GM19452 (cell line): Measurements from ENCODE around the gene MEMO1.
"Not testable (repeated sequence)": the region's sequence is repeated elsewhere in the genome, so short reads cannot be mapped to it uniquely, and the experiment has no call there.

Experiments used
- ATAC-seq: cut with Tn5 transposase; IDR thresholded peaks from one replicate; pipeline ENCODE4 v1.9.1; 2021; ENCODE audit not compliant: unreplicated experiment

The MEMO1 gene

DNA sequence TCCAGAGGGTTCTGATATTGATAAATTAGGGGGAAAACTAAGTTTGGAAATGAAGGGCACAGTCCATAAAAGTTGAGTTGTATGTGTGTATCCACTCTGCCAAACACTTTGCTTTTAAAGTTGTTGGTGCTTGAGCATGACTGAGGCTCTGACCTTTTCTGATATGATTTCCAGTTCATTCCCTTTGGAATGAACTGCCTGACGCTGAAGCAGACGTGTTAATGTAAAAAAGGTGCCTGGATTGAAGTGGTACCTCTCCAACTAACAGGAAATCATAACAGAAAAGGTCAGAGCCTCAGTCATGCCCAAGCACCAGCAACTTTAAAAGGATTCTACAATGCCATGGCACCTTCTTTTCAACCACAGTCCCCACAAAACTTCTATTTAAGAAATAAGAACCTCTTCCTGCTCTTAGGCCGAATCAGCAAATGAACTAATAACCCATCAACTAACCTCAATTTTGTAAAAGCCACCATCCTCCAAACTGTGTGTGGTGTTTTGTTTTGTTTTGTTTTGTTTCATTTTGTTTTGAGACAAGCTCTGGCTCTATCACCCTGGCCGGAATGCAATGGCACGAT, 52.6 kb downstream of the MEMO1 start:
- ATAC-seq: no peak

DNA sequence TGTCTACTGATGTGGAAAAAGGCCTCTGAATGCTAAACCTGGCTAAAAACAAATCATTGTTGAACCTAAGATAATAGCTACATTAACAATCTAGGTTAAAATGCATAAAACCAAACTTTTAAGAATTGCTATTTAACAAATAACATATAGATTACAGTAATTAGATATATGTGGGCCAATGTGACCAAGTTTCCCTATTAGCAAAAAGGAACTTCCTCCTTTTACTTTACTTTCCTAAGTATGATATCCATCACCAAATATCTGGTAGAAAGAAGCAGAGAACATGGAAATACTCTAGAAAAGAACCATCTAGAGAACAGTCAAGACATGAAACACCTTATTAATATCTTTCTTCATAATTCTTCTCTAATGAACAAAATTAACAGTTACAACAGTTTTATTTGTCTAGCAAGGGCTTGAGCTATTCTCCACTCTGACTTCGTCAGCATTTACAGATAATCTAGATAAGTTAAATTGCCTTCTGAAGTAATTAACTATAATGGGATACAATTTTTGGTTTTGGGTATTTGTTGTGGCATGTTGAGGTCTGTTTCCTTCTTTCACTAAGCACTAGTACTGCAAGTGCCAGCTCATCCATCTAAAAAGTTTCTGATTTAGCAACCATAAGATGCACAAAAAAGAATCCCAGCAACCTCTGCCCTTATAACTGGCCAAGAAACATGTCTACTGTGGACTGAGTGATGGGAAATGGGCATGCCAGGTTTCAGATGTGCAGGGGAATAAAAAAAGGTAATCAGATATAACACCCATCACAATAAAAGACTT, 53.3 kb downstream of the MEMO1 start:
- no peak for ATAC-seq

DNA sequence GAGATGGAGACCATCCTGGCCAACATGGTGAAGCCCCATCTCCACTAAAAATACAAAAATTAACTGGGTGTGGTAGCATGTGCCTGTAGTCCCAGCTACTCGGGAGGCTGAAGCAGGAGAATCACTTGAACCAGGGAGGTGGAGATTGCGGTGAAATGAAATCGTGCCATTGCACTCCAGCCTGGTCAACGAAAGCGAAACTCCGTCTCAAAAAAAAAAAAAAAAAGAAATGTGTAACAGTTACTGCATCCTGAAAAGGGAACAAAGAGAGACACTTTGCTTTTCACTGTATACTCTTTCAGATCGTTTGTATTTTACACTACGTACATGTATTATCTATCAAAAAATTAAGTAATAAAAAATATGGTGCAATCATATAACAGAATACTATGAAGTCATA, 53.9 kb downstream of the MEMO1 start:
- not testable (repeated sequence) for ATAC-seq

DNA sequence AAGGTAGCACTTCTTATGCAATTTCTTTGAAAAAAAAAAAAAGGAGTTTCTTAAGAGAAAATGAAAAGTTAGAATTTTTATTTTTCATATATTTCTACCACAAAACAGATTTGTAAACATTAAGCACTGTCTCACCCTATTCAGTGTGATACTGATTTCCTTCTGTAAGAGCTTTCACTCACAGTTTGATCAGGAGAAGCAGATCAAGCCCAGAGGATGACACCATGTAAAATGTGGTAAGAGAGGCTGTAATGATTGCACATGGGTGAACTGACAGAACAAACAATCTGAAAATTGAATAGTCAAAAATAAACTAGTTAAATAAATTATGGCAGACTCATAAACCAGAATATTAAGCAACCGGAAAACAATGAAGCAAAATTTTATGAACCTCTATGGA, 54.5 kb downstream of the MEMO1 start:
- no peak for ATAC-seq

DNA sequence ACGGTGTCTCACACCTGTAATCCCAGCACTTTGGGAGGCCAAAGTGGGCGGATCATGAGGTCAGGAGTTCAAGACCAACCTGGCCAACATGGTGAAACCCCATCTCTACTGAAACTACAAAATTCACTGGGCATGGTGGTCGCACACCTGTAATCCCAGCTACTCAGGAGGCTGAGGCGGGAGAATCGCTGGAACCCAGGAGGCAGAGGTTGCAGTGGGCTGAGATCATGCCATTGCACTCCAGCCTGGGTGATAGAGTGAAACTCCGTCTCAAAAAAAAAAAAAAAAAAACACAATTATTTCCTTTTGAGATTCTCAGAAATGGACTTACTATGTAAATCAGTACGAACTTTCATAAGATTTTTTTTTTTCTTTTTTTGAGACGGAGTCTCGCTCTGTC, 57.7 kb downstream of the MEMO1 start:
- not testable (repeated sequence) for ATAC-seq

DNA sequence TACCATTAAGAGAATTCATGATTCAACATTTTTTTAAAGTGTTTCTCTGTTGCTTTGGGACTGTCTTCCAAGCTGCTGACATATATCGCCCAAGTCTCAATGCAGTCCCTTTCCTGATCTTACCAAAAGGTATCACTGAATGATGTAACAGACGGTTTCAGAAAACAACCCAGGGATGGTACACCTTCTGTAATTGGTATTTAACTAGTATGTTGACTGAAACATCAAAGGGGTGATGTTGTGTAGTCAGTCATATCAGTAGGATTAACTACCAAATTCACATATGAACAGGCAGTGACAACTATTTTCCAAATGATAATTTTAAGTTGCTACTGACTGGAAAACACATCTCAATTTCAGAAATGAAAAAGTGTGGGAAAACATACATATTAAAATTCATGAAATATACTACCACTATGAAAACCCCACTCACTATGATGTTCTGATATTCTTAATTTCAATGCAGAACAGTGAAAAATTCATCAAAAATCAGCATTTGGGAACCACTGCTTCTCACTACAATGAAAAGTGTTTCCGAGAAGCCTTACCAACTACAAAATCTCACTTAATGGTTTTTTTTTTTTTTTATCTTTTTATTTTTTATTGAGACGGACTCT, 59.8 kb downstream of the MEMO1 start:
- no peak for ATAC-seq

DNA sequence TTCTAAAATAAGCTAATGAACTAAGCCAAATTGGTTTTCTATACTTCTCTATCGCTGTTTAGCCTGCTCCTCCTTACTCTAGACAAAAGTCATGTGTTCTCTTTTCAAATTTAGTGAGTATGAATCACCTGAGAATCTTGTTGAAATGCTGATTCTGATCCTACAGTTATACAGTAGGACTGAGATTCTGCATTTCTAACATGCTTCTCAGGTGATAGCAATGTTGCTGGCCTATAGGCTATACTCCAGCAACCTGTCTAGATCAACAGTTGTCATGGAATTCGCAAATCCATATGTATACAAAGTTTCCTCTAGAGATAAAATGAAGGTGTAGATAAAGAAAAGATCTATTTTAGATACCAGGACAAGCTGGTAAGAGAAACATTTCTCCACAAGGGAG, 62.9 kb downstream of the MEMO1 start:
- ATAC-seq: no peak

DNA sequence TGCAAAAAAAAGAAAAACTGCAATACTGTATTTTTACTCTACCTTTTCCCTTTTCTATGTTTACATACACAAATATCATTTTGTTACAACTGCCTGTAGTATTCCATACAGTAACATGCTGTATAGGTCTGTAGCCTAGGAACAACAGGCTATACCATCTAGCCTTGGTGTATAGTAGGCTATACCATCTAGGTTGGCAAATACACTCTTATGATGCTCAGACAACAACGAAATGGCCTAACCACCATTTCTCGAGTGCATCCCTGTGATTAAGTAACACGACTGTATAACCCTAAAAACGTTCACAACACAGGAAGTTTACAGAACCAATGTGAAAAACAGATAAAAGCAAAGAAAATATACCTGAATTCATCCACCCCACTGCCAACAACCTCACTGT, 64.0 kb downstream of the MEMO1 start:
- ATAC-seq: no peak

DNA sequence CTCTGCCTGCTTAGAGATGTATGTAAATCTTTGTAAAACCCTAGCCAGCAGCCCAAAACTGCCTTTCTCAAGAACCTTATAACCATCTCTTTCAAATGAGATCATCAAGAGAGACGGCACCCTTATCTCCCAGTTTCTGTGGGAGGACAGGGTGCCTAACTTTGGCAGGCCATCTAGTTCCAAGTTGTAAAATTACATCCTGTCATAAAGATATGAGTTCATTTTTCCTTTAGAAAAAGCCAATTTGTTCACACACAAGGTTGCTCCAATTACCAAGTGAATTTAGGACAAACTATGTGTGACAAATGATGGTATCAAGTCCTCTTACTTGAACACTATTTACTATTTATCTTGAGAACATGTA, 65.3 kb downstream of the MEMO1 start:
- no peak for ATAC-seq

DNA sequence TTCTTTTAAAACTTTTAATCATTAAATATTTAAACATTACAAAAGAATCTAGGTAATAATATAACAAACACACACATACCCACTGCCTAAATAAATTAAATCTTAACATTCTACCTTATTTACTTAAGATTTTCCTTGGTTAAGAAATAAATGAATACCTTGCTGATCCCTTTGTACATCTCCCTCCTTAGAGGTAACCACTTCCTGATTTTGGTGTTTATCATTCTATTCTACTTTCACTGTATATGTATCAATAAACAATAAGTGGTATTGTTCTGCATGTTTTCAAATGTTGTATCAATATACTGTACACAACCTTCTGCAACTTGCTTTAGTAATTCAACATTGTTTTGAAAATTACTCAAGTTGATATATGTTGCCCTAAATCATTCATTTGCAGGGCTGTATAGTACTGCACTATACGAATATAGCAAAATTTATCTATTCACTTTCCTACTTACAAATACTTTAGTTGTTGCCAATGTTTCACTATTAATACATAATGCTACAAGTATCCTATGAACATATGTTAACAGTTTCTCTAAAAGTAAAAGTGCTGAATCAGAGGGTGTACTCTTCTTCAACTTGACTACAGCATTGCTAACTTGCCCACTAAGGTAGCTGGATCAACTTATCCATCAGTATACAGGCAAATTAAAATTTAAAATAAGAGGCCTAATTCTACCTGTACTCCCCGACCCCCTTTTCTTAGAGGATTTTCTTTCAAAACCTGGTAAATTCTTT, 65.8 kb downstream of the MEMO1 start:
- ATAC-seq: no peak

DNA sequence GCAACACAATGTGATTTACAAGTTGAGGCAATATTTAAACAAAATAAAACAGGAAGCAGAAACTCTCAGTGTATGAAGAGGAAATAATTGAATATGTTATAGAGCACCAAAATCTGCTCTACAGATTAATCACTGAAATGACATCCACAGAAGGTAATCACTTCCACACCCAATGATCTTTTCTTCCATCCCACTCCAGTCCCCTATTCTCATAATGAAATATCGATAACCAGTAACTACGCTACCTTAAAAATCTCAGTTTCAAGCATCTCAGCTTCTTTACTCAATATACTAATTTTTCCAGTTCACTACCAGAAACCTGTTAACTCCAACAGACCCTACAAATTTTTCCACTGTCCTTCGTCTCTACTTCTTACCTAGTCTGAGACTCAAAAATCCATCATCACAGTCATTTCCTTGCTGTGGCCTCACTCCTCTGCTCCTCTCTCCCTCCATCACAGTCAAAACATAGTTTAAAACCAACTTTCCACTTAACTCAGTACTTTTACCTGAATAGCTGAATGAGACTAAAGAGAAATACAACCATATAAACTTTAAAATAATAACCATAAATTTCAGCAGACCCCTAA, 67.1 kb downstream of the MEMO1 start:
- ATAC-seq: no peak

DNA sequence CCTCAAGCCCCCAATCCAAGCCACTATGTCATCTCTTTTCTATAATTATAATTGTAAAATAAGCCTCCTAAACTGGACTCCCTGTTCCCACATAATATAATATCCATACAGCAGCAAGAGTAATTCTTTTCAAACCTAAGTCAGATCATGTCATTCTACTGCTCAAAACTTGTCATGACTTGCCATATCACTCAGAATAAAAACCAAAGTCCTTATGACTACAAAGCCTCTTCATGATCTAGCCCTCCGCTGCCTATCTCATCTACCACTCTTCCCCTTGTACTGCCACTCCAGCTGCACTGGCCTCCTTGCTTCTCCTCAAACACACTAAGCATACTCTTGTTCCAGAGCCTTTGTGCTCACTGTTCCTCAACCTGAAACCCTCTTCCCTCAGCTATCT, 69.9 kb downstream of the MEMO1 start:
- ATAC-seq: no peak

DNA sequence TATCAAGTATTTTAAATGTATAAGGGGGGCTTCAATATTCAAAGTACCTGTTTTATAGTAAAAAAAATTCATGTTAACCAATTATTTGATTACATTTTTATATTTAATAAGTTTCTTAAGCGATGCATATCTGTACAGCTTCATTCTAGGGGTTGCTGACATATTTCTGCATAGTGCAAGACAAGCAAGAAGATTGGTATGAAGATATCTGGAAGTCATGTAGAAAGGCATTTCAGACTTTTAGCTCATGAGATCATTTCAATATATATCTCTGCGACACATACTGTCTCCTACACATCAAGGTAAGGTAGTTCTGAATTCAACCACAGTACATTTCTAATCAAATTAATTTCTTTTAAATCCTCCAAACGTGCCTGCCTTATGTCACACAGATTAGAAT, 73.1 kb downstream of the MEMO1 start:
- no peak for ATAC-seq

DNA sequence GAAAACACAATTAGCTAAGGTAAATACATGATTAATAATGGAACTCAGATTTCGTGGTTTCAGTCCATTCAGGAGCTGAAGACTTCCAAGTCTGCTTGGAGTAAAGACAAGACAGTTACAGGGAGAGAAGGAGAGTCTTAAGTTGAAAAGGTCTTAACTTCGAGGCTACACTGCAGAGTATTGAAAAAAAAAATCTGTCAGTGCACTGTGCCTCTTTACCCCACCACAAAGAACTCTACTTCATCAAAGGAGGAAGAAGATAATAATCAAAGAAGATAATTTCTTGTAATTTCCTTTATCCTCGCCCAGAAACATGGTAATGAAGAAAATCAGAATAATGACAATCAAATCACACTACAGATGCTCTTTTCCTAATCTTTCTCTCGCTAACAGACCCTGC, 75.4 kb downstream of the MEMO1 start:
- no peak for ATAC-seq

DNA sequence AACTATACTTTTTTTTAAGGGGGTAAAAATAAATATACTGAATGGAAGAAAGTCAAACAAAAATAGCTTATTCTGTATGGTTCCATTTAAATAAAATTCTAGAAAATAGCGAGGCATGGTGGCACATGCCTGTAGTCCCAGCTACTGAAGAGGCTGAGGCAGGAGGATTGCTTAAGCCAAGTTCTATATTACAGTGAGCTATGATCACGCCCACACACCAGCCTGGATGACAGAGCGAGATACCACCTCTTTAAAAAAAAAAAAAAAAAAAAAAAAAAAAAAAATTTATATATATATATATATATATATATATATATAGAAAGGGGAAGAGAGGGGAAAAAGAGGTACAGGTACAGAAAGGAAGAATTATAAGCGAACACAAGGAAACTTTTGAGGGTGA, 77.7 kb downstream of the MEMO1 start:
- no peak for ATAC-seq

DNA sequence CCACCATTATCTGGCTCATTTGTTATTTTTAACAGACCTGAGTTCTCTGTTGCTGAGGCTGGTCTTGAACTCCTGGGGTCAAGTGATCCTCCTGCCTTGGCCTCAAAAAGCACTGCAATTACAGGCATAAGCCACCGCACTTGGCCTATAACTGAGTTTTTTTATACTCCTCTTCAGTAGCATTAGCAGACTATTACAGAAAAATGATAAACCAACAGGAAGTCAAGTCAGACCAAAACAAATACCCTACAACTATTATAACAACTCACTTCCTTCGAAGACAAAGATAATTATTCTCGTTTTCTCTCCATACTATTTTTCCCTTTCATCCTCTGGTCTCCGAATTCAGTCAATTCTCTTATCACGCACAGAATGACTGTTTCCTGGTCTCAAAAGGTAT, 78.2 kb downstream of the MEMO1 start:
- ATAC-seq: no peak

DNA sequence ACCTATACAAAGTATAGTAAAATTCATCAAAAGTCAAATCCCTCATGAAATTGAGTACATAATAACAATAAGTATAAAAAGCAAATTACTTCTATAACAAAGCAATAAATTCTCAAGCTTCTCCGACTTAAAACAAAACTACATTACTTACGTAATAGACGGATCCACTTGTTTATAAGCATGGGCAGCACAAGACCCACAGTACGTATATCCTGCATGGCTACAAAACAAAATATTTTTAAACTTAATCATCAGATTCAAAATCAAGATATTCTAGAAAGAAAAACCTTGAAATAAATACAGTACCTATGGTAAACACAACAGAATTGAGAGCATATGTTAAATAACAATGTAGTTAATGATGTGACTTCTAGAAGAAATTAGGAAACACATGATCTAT, 78.9 kb downstream of the MEMO1 start:
- no peak for ATAC-seq

DNA sequence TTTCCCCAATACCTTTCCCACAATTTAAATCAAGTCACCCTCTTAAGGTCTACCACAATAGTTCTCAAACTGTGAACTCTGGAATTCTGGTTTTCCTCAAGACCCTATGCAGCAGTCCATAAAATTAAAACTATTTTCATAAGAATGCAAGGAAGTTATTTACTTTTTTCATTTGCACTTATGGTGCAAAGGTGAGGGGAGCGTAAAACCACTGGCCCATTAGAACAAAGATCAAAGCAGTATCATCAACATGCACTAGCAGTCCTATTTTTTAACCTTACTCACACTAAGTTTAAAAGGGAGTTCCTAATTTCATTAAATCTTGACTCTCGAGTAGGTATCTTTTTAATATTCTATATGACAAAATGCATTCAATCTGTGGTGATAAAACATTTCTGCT, 85.3 kb downstream of the MEMO1 start:
- no peak for ATAC-seq

DNA sequence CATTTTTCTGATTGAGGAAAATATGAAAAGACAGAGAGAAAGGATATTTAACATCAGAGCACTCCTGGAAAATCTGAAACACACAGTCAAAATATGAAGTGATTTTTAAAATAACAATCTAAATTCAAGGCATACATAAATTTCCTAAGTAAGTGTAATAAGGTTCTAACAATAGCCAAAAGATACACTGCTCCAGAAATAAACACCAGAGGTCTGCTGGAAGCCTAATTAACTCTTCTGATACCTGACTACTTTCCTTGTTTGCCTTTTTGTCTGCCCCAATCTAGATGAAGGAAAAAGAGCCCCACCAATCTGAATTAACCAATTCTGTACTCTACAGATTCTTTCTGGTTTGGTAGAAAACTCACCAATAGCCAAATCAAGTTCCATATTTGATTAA, 87.1 kb downstream of the MEMO1 start:
- ATAC-seq: no peak

DNA sequence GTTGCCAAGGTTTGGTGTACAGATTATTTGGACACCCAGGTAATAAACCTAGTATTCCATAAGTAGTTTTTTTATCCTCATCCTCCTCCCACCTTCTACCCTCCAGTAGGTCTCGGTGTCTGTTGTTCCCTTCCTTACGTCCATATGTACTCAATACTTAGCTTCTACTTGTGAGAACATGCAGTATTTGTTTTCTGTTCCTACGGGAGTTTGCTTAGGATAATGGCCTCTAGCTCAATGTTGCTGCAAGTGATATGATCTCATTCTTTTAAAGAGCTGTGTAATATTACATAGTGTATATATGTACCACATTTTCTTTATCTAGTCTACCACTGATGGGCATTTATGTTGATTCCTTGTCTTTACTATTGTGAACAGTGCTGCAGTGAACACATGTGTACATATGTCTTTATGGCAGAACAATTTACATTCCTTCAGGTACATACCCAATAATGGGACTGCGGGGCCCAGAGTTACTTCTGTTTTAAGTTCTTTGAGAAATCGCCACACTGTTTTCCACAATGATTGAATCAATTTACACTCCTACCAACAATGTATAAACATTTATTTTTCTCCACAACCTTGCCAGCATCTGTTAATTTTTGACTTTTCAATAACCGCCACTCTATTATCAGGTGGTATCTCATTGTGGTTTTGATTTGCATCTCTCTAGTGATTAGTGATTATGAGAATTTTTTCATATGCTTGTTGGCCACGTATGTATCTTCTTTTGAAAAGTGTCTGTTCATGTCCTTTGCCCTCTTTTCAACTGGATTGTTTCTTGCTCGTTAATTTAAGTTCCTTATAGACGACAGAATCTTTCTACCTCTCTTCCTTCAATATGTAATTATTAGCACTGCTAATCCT, 88.0 kb downstream of the MEMO1 start:
- no peak for ATAC-seq

DNA sequence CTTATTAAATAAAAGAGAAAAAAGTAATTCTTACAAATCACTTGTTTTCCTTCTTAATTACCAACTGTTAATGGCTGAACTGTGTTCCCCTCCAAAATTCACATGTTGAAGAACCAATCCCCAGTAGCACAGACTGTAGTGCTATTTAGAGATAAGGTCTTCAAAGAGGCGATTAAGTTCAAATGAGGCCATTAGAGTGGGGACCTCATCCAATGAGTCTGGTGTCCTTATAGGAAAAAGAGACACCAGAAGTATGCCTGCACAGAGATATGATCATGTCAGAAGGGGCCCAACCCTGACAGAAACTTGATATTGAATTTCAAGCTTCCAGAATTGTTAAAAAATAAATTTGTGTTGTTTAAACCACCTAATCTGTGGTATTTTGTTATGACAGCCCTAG, 89.8 kb downstream of the MEMO1 start:
- no peak for ATAC-seq
